NCI-H2196 treated with DMSO at 0.1 percent for 48 hours (cell line): Measurements from ENCODE around the gene NAALADL1.
"Not testable (repeated sequence)": the region's sequence is repeated elsewhere in the genome, so short reads cannot be mapped to it uniquely, and the experiment has no call there.

ENCODE experiments used
- DNase-seq: peaks from one replicate; lab custom pipeline; 2025; ENCODE audit not compliant: unreplicated experiment; lab: John Stamatoyannopoulos, UW

NAALADL1 gene

DNA sequence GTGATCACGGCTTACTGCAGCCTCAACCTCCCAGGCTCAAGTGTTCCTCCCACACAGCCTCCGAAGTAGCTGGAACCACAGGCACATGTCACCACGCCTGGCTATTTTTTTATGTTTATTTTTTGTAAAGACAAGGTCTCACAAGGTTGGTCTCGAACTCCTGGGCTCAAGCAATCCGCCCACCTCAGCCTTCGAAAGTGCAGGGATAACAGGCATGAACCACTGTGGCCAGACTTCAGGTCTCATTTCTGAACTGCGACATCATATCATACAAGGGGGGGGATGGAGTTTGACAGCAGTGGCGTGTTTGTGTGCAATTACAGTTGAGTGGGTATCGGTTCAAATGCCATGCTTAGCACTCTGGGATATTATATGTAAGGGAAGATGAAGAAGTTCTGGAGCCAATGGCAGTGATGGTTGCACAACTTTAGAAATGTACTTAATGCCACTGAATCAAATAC, 6.9 kb downstream of the NAALADL1 start:
- no peak for DNase-seq

DNA sequence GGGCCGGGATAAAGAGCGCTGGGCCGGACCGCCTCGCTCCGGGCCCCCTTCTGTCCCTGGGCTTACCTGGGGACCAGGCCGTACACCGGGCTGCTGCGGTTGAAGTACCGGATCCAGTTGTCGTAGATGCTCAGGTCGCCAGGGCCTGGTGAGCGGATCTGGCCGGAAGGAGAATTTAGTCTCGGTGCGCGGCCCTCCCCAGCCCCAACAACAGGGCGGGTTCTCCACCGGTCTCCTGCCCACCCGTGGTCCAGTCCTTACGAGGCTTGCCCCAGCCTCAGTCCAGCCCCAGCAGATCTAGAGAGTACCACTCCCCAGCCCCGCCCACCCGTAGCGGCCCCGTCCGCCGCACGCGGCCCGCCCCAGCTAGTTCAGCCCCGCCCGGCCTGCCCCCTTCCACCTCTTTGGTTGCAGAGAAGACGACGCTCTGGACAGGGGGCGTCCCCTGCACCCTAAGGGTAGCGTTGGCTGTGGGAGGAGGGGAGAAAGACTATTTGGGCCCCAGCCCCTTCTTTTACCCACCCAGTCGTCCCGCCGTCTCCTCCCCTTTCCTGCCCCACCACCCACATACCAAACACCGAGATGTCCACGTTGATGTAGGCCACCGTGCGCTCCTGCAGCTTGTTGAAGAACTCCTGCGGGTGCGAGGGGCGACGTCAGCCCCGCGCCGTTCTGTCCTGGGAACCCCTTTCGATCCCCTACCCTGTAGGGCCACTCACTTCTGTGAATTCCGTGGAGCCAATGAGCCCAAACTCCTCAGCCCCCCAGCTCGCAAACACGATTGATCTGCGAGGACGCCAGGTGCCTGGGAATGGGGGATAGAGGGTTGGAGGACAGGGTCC, 10.6 kb downstream of the NAALADL1 start:
- DNase-seq = no peak

DNA sequence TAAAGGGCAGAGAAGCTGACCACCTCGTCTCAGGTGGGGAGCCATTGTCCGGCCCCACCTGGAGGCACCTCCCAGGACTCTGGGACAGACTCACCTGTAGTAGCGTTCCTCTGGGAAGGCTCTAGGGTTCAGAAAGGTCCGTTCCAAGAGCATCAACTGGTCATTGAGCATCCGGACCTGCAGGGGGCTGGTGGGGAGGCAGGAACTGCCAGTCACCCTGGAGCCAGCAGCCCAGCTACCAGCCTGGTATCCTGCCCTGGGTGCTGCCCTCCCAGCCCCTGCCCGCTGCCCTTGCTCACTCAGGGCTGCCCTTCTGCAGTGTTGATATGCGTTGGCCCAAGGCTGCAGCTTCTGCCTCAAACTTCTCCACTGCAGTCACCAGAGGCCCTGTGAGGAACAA, 12.6 kb downstream of the NAALADL1 start:
- no peak for DNase-seq

DNA sequence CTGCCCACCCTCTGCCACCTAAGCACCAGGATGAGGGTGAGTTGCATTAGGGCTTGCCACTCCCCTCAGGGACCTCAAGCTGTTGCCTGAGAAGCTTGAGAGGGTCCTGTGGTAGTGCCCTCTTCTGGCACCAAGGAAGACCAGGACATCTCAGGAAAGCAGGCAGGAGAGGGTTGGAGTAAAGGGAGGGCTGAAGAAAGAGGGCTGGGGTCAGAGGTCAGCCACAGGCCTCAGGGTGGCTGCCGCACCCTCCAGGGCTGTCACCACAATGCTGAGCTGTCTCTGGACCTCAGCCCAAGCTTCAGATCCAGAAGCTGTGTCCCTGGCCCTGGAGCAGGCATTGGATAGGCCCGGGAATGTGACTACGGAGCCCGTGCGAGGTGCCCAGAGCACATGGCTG, 13.3 kb downstream of the NAALADL1 start:
- no peak for DNase-seq

DNA sequence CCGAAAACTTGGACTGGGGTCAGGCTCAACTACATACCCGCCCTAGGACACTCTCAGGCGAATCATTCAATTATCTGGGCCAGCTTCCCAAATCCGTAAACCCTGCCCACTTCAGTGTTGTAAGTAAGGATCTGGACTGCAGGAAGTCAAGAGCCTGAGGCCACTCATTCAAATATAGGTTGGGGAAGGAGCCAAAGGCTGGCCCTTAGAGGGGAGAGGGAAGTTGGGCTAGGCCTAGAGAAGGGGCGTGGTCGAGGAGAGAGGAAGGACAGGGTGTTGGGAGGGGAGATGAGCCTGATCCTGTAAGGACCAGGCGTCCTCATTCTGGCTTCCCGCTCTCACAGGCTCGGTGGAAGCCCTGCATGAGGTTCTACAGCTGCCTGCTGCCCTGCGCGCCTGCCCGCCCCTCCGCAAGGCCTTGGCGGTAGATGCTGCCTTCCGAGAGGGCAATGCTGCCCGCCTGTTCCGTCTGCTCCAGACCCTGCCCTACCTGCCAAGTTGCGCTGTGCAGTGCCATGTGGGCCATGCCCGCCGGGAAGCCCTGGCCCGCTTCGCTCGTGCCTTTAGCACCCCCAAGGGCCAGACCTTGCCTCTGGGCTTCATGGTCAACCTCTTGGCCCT, 14.4 kb downstream of the NAALADL1 start:
- no peak for DNase-seq

DNA sequence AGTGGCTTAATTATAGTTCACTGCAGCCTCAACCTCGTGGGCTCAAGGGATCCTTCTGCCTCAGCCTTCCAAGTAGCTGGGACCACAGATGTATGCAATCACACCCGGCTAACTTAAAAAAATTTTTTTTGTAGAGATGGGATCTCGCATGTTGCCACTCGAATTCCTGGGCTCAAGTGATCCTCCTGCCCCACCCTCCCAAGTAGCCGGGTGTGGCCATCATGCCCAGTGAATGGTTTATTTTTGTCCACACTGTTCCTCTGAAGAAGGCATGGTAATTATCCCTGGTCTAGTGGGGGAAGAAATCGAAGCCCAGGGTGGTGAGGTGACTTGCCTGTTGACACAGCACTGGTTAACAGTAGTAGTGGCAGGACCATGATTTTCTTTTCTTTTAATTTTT, 15.5 kb downstream of the NAALADL1 start:
- no peak for DNase-seq

DNA sequence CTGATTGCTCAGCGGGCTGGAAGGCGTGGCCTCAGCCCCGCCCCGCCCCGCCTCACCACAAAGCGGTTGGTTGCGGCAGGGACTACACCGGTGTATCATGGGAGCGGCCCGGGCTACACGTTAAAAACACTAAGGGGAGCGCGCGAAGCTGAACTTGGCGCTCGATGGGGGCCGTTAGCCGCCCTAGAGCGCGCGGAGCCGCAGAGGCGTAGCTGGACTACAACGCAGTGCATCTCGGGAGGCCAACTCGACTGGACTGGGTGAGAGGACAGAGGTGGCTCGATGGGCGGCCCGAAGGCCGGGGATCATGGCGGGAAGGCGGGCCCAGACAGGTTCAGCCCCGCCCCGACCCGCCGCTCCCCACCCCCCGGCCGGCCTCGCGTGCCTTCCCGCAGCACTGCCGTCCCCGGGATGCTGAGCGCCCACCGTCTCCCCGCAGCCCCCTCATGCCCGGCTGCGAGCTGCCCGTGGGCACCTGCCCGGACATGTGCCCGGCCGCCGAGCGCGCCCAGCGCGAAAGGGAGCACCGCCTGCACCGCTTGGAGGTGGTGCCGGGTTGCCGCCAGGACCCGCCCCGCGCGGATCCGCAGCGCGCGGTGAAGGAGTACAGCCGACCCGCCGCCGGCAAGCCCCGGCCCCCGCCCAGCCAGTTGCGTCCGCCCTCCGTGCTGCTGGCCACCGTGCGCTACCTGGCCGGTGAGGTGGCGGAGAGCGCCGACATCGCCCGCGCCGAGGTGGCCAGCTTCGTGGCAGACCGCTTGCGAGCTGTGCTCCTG, 17.3 kb downstream of the NAALADL1 start, which contains the start of gene SAC3D1:
Gene SAC3D1 (plus strand): TSS at position 364 of the 776 bp plus-strand sequence. CDS start 83 bp downstream, at position 447.
- DNase-seq = peak; percentile 95

DNA sequence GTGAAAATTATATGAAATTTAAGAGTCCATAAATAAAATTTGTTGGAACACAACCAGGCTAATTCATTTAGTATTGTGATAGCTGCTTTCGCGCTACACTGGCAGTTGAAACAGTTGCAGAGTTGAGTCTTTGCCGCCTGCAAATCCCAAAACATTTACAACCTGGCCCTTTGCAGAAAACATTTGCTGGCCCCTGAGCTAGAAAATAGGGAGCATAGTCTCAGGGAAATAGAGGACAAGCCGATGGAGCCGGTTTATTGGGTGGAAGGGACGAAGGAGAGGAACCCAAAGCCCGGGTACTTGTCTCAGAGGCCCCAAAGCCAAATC, 17.9 kb downstream of the NAALADL1 start:
- no peak for DNase-seq

DNA sequence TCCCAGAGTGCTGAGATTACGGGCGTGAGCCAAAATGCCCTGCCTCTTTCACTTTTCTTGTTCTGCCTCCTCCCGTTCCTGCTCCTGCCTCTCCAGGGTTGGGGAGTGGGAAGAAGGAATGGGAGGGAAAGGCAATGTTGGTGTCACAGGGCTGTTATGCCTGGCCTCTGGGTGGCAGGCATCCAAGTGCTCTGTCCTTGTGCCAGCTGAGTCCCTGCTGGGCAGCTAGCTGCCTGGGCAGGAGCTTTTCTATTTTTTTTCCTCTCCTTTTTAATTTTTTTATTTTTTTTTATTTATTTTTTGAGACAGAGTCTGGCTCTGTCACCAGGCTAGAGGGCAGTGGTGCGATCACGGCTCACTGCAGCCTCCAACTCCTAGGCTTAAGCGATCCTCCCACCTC, 21.4 kb downstream of the NAALADL1 start:
- peak; percentile 29 for DNase-seq

DNA sequence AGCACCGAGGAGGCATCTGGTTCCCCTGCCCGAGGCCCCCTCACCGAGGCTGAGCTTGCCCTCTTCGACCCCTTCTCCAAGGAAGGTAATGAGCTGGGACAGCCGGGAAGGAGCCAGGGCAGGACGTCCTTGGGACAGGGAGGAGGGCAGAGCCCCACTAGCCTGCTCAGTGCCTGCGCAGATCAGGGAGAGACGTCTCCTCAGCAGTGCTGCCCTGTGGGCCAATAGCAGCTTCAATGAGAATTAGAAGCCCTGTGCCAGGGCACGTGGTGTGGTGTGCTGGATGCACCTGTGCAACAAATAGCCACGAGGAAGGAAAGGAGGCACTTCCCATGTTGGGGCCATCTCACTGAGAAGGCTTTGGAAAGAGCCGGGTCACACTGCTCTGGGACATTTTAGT, 22.8 kb downstream of the NAALADL1 start:
- no peak for DNase-seq

DNA sequence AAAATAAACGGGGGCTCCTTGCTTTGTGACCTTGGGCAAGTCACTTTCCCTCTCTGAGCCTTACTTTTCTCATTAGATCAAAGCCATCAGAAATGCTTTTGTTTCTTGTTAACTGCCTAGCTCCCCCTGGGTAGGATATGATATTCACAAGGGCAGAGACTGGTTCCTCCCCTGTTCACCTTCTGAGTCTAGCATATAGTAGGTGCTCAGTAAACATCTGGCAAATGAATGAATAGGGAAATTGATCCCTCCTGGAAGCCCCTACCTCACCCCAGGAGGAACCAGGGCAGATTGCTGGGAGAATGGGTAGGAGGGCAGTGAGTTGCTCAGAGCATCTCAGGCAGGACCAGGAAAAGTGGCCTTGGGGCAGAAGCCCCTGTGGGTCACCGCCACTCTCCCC, 23.9 kb downstream of the NAALADL1 start:
- no peak for DNase-seq

DNA sequence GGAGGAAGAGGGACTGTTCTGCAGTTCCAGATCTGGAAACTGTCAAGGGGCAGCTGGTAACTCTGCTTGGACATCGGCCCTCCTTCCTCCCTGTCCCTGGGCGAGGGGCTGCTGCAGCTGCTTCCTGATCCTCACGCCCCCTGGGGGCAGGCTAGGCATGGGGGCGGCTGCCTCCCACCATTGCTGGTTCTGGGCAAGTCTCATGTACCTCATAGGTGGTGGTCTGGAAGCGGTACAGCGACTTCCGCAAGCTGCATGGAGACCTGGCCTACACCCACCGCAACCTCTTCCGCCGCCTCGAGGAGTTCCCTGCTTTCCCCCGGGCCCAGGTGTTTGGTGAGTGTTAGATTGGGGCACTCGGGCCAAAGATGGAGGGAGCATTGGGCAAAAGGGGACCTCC, 26.1 kb downstream of the NAALADL1 start:
- no peak for DNase-seq

DNA sequence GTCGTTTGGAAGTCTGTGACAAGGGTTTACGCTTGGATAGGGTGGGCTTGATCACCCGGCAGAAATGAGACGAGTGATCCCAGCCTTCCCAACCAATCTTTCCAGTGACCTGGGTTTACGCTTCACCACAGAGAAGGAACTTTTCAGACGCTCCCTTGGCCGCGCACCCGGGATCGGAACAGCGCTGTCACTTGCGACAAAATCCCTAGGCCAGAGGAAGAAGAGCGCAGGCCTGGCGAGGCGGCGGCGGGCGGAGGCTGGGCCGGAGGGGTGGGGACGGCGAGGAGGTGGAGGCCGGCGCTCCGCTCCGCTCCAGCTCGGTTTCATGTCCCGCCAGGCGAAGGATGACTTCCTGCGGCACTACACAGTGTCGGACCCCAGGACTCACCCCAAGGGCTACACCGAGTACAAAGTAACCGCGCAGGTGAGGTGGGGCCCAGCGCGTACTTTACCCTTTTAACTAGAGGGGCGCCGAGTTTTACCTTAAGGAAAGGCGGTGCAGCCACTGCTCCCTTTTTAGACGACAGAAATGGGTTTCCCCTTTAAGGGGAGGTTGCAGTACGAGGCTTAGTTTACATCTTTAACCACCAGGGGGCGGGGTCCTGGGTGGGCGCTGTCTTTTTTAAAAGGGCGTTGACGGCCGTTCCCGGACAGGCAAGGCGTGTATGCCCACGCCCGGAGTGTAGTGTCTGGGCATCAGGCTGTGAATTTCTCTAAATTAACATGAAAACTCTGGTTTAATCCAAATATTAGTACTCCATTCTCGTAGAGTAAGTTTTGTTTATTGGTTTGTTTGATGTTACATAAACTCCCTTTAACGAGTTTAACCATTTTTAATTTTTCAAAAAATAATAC, 30.9 kb downstream of the NAALADL1 start, which contains the start of gene SNX15:
Gene SNX15 (plus strand): TSS at position 227 of the 855 bp plus-strand sequence. CDS start 99 bp downstream, at position 326.
- DNase-seq = peak; percentile 97

DNA sequence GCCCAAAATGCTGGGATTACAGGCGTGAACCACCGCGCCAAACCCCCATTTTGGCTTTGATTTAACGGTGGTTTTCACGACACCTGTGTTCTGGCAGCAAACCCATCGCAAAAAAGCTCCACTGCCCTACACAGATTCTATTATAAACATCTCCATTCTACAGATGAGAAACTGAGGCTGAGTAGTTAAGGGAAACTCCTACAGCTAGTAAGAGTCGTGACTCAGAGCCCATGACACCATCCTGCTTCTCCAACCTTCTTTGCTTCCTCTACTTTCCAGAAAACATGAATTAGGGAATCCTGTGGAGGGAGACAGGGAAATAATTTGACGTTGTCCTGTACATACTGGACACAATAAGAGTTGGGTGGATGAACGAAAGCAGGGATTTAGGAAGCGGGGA, 31.5 kb downstream of the NAALADL1 start:
- DNase-seq = no peak

DNA sequence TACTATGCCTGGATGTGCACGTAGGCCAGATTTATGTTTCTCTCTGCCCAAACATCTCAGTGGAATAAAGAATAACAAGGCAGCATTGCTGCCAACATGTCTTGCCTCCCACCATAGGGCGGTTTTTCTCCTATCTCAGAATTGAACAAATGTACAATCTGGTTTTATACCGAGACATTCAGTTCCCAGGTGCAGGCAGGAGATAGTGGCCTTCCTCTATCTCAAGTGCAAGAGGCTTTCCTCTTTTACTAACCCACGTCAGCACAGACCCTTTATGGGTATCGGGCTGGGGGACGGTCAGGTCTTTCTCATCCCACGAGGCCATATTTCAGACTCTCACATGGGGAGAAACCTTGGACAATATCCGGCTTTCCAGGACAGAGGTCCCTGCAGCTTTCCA, 34.9 kb downstream of the NAALADL1 start:
- DNase-seq = not testable (repeated sequence)

DNA sequence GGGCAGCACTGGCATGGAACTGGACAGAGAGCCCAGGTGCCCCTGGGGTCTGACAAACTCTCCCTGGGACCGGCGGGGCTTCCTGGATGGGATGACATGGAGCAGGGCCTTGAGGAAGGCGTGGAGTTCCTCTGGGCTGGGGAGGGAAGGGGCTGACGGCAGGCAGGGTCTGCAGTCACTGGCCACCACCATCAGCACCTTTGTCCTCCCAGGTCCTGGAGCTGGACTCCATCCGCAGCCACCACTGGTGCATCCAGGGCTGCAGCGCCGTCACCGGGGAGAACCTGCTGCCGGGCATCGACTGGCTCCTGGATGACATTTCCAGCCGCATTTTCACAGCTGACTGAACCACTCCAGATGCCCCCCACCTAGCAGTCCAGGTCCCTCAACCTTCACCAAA, 36.8 kb downstream of the NAALADL1 start:
- DNase-seq = no peak

DNA sequence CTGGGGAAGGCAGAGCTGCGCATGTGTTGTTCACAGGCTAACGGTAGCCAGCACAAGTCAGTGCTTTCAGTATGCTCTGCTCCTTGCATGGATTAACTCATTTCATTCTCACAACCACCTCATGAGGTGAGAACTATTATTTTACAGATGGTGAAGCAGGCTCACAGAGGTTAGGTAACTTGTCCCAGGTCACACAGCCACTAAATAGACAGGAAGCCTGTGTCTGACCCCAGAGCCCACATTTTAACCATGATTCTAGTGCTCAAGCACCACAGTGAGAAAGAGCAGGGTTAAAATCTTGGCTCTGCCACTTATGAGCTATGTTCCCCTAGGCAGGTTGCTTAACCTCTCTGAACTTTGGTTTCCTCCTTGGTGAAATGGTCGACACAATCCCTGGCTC, 37.4 kb downstream of the NAALADL1 start:
- DNase-seq = no peak

DNA sequence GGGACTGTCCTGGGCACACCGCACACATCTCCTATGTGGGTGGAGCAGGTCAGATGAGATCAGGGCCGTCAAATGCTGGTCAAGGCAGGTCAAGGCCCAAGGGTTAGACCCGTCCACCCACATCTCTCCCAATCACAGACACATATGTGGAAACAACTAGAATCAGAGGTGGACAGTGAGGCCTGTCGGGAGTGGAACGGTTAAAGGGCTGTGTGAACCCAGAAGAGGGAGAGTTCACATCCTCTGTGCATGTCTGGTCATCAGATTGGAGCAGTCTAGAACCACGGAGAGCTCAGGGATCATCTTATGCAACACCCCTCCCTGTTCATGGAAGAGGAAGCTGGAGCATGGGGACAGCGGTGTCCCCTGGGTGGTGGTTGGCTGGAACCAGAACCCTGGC, 38.5 kb downstream of the NAALADL1 start:
- no peak for DNase-seq

DNA sequence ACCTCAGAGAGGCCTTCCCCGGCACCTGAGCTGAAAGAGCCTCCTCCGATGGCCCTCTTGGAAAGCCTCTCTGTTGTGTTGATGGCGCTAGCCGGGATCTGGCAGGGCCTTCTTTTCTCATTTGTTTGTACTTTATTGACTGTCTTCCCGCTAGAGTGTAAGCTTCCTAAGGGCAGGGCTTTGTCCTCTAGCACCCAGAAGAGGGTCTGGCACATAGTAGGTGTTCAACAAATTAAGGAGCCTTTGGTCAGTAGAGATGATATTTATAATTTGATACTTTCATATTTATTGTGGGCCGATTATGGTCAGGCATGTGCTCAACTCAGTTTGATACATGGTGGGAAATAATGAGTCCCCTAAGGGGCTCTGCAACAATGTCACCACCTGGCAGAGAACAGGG, 40.4 kb downstream of the NAALADL1 start:
- no peak for DNase-seq

DNA sequence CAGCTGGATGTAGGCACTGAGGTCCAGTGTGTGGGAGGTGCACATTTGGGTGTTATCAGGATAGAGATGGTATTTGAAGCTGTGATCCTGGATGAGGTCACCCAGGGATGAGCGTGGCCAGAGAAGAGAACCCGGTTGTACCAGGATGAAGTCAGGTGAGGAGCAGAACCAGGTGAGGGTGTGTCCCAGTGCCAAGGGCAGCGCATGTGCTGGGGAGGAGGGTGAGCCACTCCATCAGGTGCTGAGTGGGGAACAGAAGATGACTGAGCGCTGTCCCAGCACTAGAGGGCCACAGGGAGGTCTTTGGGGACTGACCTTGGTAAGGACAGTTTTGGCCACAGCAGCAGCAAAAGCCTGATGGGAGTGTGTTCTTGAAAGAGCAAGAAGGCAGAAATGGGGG, 41.6 kb downstream of the NAALADL1 start:
- DNase-seq = no peak

DNA sequence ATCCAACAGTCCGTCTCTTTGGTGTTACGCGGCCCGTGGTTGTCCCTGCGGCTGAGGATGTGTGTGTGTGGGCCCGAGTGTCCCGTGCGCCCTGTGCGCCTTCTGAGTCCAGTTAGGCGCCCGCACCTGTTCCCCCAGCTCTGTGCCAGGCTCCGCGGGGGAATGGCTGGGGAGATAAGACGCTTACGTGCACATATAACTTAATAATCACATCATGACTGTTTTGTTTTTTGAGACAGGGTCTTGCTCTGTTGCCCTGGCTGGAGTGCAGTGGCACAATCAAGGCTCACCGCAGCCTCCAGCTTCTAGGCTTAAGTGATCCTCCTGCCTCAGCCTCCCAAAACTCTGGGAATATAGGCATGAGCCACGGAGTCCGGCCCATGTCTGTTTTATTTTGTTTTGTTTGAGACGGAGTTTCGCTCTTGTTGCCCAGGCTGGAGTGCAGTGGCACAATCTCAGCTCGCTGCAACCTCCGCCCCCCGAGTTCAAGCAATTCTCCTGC, 43.6 kb downstream of the NAALADL1 start:
- no peak for DNase-seq
